IMR-90 (cell line): Measurements from ENCODE around the gene ARHGAP45. TPM values are rescaled to one million over a fixed set of nuclear protein-coding genes. Genes with fewer than 3 reads are reported as not detected.

Experiments
- ATAC-seq: fragments of 200-7000 bp; cut with Tn5 transposase; 2 replicates; pipeline ENCODE4 v1.9.1; 2020; ENCODE audit warnings: low read depth, mild to moderate bottlenecking, moderate library complexity
- BruUV-seq: library from RNA; stranded (reverse); fragments of 400-500 nt; replicated peaks from 2 replicates; lab custom pipeline; 2021; lab: Mats Ljungman, UMichigan
- CTCF ChIA-PET: fragments of 300-600 bp; formaldehyde crosslinking; extraction: SDS; loops from one replicate; lab custom pipeline; 2021; ENCODE audit warnings: antibody characterized with exemption; lab: Yijun Ruan, JAX
- POLR2A ChIA-PET: fragments of 300-600 bp; sonication (Branson Sonifier 250); formaldehyde crosslinking; loops from one replicate; lab custom pipeline; 2022; ENCODE audit warnings: antibody characterized with exemption; ENCODE audit not compliant: unreplicated experiment; lab: Charles Lee
- DNase-seq: peaks from one replicate; pipeline ENCODE4 v3.0.0; 2013
- H2AFZ ChIP-seq: replicated peaks from 2 replicates; pipeline ENCODE3; 2013; ENCODE audit warnings: low read length, mild to moderate bottlenecking; ENCODE audit not compliant: poor library complexity
- H2AK5ac ChIP-seq: 2 replicates; pipeline ENCODE4 v1.6.1; 2013; ENCODE audit warnings: low read depth, low read length, inconsistent platforms
- H2AK9ac ChIP-seq: replicated peaks from 2 replicates; pipeline ENCODE3; 2013; ENCODE audit warnings: mild to moderate bottlenecking, low read depth, low read length, moderate library complexity; ENCODE audit not compliant: poor library complexity
- H2BK120ac ChIP-seq: 2 replicates; pipeline ENCODE4 v1.6.1; 2013; ENCODE audit warnings: low read depth, low read length, inconsistent platforms
- H2BK15ac ChIP-seq: 3 replicates; pipeline ENCODE4 v1.6.1; 2013; ENCODE audit warnings: low read depth, low read length, inconsistent platforms
- H2BK20ac ChIP-seq: 2 replicates; pipeline ENCODE4 v1.6.1; 2013; ENCODE audit warnings: low read depth, mild to moderate bottlenecking, inconsistent platforms, low read length, moderate library complexity
- H2BK5ac ChIP-seq: 2 replicates; pipeline ENCODE4 v1.6.1; 2013; ENCODE audit warnings: mild to moderate bottlenecking, low read depth, low read length, inconsistent platforms; ENCODE audit not compliant: poor library complexity, severe bottlenecking
- H3K14ac ChIP-seq: replicated peaks from 2 replicates; pipeline ENCODE4 v1.6.1; 2013; ENCODE audit warnings: low read depth, low read length, inconsistent platforms
- H3K18ac ChIP-seq: 2 replicates; pipeline ENCODE4 v1.6.1; 2013; ENCODE audit warnings: low read depth, low read length, control low read depth
- H3K23ac ChIP-seq: 2 replicates; pipeline ENCODE4 v1.6.1; 2013; ENCODE audit warnings: low read depth, low read length, inconsistent platforms
- H3K27ac ChIP-seq: 2 replicates; pipeline ENCODE4 v1.5.1; 2013; ENCODE audit warnings: mild to moderate bottlenecking, control low read depth, low read length; ENCODE audit not compliant: insufficient read depth
- H3K27me3 ChIP-seq: 2 replicates; pipeline ENCODE4 v1.6.1; 2013; ENCODE audit warnings: low read length; ENCODE audit not compliant: control insufficient read depth, insufficient read depth
- H3K36me3 ChIP-seq: 2 replicates; pipeline ENCODE4 v1.6.1; 2013; ENCODE audit warnings: low read length, mixed read lengths; ENCODE audit not compliant: control insufficient read depth, insufficient read depth
- H3K4ac ChIP-seq: 2 replicates; pipeline ENCODE4 v1.6.1; 2013; ENCODE audit warnings: low read depth, low read length, inconsistent platforms
- H3K4me1 ChIP-seq: 2 replicates; pipeline ENCODE4 v1.6.1; 2013; ENCODE audit warnings: low read length, mixed read lengths; ENCODE audit not compliant: control insufficient read depth, insufficient read depth
- H3K4me2 ChIP-seq: 2 replicates; pipeline ENCODE4 v1.6.1; 2013; ENCODE audit warnings: low read depth, mild to moderate bottlenecking, control low read depth, low read length, moderate library complexity
- H3K4me3 ChIP-seq: 2 replicates; pipeline ENCODE4 v1.5.1; 2013; ENCODE audit warnings: low read depth, mild to moderate bottlenecking, control low read depth, low read length, moderate library complexity; ENCODE audit not compliant: insufficient read depth
- H3K56ac ChIP-seq: 2 replicates; pipeline ENCODE4 v1.6.1; 2013; ENCODE audit warnings: low read length, inconsistent platforms; ENCODE audit not compliant: insufficient read depth; ENCODE audit errors: extremely low read depth
- H3K79me1 ChIP-seq, 2 experiments: 2 replicates each; pipeline ENCODE4 v1.6.1; 2013; ENCODE audit warnings: low read length in 2 of 2, inconsistent platforms in 1 of 2, low read depth in 1 of 2
- H3K9ac ChIP-seq: 2 replicates; pipeline ENCODE4 v1.6.1; 2013; ENCODE audit warnings: low read depth, low read length, control low read depth
- H3K9me1 ChIP-seq: 2 replicates; pipeline ENCODE4 v1.6.1; 2013; ENCODE audit warnings: low read length, inconsistent platforms; ENCODE audit not compliant: insufficient read depth
- H3K9me3 ChIP-seq: 2 replicates; pipeline ENCODE4 v1.6.1; 2013; ENCODE audit warnings: low read length; ENCODE audit not compliant: control insufficient read depth, insufficient read depth
- H4K20me1 ChIP-seq: 2 replicates; pipeline ENCODE4 v1.6.1; 2013; ENCODE audit warnings: low read length, inconsistent platforms; ENCODE audit not compliant: insufficient read depth
- H4K5ac ChIP-seq: 2 replicates; pipeline ENCODE4 v1.6.1; 2013; ENCODE audit warnings: mild to moderate bottlenecking, low read depth, low read length, control low read depth
- H4K8ac ChIP-seq, 2 experiments: 2 replicates each; pipeline ENCODE4 v1.6.1; 2013; ENCODE audit warnings: low read depth in 2 of 2, low read length in 2 of 2, control low read depth in 1 of 2, inconsistent platforms in 1 of 2
- H4K91ac ChIP-seq: 2 replicates; pipeline ENCODE4 v1.6.1; 2013; ENCODE audit warnings: low read depth, low read length, inconsistent platforms; ENCODE audit not compliant: insufficient read depth
- BHLHE40 ChIP-seq: fragments of 150-350 bp; IDR thresholded peaks from 2 replicates; pipeline ENCODE4 v1.6.1; 2016; ENCODE audit warnings: mild to moderate bottlenecking, low read depth, low read length
- CEBPB ChIP-seq: IDR thresholded peaks from 2 replicates; pipeline ENCODE4 v1.6.1; 2012; ENCODE audit warnings: low read depth, low read length, improper control_type of control experiment
- CHD1 ChIP-seq: IDR thresholded peaks from 2 replicates; pipeline ENCODE4 v1.6.1; 2012; ENCODE audit warnings: low read depth, low read length, improper control_type of control experiment
- CTCF ChIP-seq: conservative IDR thresholded peaks from 2 replicates; pipeline ENCODE4 v1.5.1; 2012; ENCODE audit warnings: mild to moderate bottlenecking, low read depth, low read length, improper control_type of control experiment
- FOS ChIP-seq: fragments of 150-350 bp; IDR thresholded peaks from 2 replicates; pipeline ENCODE4 v1.6.1; 2016; ENCODE audit warnings: low read depth, low read length
- MAFK ChIP-seq: IDR thresholded peaks from 2 replicates; pipeline ENCODE4 v1.6.1; 2012; ENCODE audit warnings: low read depth, low read length, improper control_type of control experiment
- MAZ ChIP-seq: IDR thresholded peaks from 2 replicates; pipeline ENCODE4 v1.6.1; 2012; ENCODE audit warnings: low read depth, mild to moderate bottlenecking, low read length, improper control_type of control experiment, moderate library complexity, borderline replicate concordance
- MXI1 ChIP-seq: IDR thresholded peaks from 2 replicates; pipeline ENCODE4 v1.6.1; 2012; ENCODE audit warnings: low read depth, mild to moderate bottlenecking, low read length, moderate library complexity, borderline replicate concordance
- NFE2L2 ChIP-seq: fragments of 150-350 bp; IDR thresholded peaks from 2 replicates; pipeline ENCODE4 v1.6.1; 2016; ENCODE audit warnings: low read depth, mild to moderate bottlenecking, low read length
- POLR2A ChIP-seq: IDR thresholded peaks from 2 replicates; pipeline ENCODE4 v1.6.1; 2012; ENCODE audit warnings: mild to moderate bottlenecking, low read depth, low read length
- RAD21 ChIP-seq: IDR thresholded peaks from 2 replicates; pipeline ENCODE4 v1.6.1; 2012; ENCODE audit warnings: low read length, improper control_type of control experiment
- RFX5 ChIP-seq: IDR thresholded peaks from 2 replicates; pipeline ENCODE4 v1.8.0; 2012; ENCODE audit warnings: low read depth, mild to moderate bottlenecking, low read length, moderate library complexity
- SMC3 ChIP-seq: fragments of 150-350 bp; IDR thresholded peaks from 2 replicates; pipeline ENCODE4 v1.6.1; 2016; ENCODE audit warnings: low read depth, mild to moderate bottlenecking, antibody characterized with exemption, low read length, moderate library complexity
- USF2 ChIP-seq: fragments of 150-350 bp; IDR thresholded peaks from 2 replicates; pipeline ENCODE4 v1.6.1; 2017; ENCODE audit warnings: mild to moderate bottlenecking, antibody characterized with exemption, low read length, low read depth
- WGBS, 2 experiments: methylation state at CpG; one replicate each; pipeline versions ENCODE4 v1.1.5 to v1.1.7; 2013; ENCODE audit warnings: missing lambda C conversion rate in 2 of 2; ENCODE audit not compliant: insufficient read length in 1 of 2; ENCODE audit errors: extremely low coverage in 2 of 2; 5-methylcytosine and 5-hydroxymethylcytosine counted together
- dilution Hi-C: fragments of 300-500 bp; cut with HindIII; formaldehyde crosslinking; loops from one replicate; pipeline ENCODE4 v1.14.3; 2018; ENCODE audit warnings: low sequenced_read_pairs; ENCODE audit not compliant: unreplicated experiment
- in situ Hi-C: fragments of 300-500 bp; cut with MboI; formaldehyde crosslinking; loops from 3 replicates; pipeline ENCODE4 v1.14.3; 2019; ENCODE audit warnings: low sequenced_read_pairs, inconsistent platforms, mixed read lengths
- intact Hi-C: fragments of 100-400 bp; cut with micrococcal nuclease; formaldehyde crosslinking; loops from 2 replicates; pipeline ENCODE4 v1.10.0; 2022
- polyA plus RNA-seq, 3 experiments: library from polyadenylated mRNA; depleted of rRNA; stranded (reverse); fragments of >200 nt; gene quantifications; 2 replicates each; pipeline ENCODE4 v1.2.3, GENCODE V29; 2012; ENCODE audit warnings: low replicate concordance in 1 of 3
- total RNA-seq: library from RNA; depleted of rRNA; stranded (reverse); fragments of >200 nt; gene quantifications from 2 replicates; pipeline ENCODE4 v1.2.3, GENCODE V29; 2012
- TF ChIP-seq, protein P1 (sequence below): fragments of 150-350 bp; IDR thresholded peaks from 2 replicates; pipeline ENCODE4 v1.6.1; 2016; ENCODE audit warnings: low read depth, mild to moderate bottlenecking, low read length, moderate library complexity, borderline replicate concordance

The ARHGAP45 gene
- total and polyA plus RNA-seq, 2 of the 4 experiments (the other 2 are of a cell fraction) = 1.3 to 1.7 TPM

- BruUV-seq = no TSS peak
- Histone ChIP-seq H4K20me1 (peaks cover 10% of the 10 kb centered on the region; the same call in 1 of the 2 replicates), H3K4me1 (no peaks in the 10 kb centered on the region), H3K9me3 (no peaks in the 10 kb centered on the region), H2BK5ac (no peak overlapping the region), H3K18ac (no peak overlapping the region), H3K9ac (no peak overlapping the region), H3K23ac (no peak overlapping the region), H3K9me1 (no peaks in the 10 kb centered on the region), H3K27ac (no peak overlapping the region), H4K8ac (no peak overlapping the region), H3K14ac (no peak overlapping the region), H3K4me2 (no peak overlapping the region), H2BK20ac (no peak overlapping the region), H3K79me1 (no peaks in the 10 kb centered on the region; a peak in 1 of 4 replicates), H3K27me3 (no peaks in the 10 kb centered on the region), H3K4me3 (no peak overlapping the region), H2AFZ (no peak overlapping the region), H2BK120ac (no peak overlapping the region), H2AK5ac (no peak overlapping the region), H4K91ac (no peak overlapping the region), H2BK15ac (no peak overlapping the region), H3K56ac (no peak overlapping the region), H2AK9ac (no peak overlapping the region), H4K5ac (no peak overlapping the region), H3K4ac (no peak overlapping the region), H3K36me3 (peaks cover 22% of the 10 kb centered on the region)
- ATAC-seq (no peak), DNase-seq (no peak)
- POLR2A ChIA-PET = no interaction called here
- in situ Hi-C loops = no loop called here
- WGBS, 2 experiments = 91% methylated on average over 29 of the region's 43 CpGs; no CpG with 5 or more reads in 1 of the 2 experiments
- intact Hi-C loops = no loop called here
- CTCF ChIA-PET = no interaction called here
- dilution Hi-C loops = no loop called here
- TF ChIP-seq RAD21 (no peak), SMC3 (no peak), USF2 (no peak), MAFK (no peak), CEBPB (no peak), POLR2A (no peak), NFE2L2 (no peak), CTCF (no peak), RFX5 (no peak), MAZ (no peak), MXI1 (no peak), FOS (no peak), BHLHE40 (no peak), CHD1 (no peak)
- TF ChIP-seq, protein P1, sequence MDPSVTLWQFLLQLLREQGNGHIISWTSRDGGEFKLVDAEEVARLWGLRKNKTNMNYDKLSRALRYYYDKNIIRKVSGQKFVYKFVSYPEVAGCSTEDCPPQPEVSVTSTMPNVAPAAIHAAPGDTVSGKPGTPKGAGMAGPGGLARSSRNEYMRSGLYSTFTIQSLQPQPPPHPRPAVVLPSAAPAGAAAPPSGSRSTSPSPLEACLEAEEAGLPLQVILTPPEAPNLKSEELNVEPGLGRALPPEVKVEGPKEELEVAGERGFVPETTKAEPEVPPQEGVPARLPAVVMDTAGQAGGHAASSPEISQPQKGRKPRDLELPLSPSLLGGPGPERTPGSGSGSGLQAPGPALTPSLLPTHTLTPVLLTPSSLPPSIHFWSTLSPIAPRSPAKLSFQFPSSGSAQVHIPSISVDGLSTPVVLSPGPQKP = no peak
Observed at GRCh38 chr19:1084024-1084868, 17.3 kb downstream of the ARHGAP45 start.
